HG03565 (cell line): ENCODE measurements around the gene TENM3.

Source experiments
- ATAC-seq: cut with Tn5 transposase; IDR thresholded peaks from one replicate; pipeline ENCODE4 v1.9.1; 2021; ENCODE audit warnings: mild to moderate bottlenecking, moderate library complexity; ENCODE audit not compliant: unreplicated experiment

Gene TENM3

GRCh38 chr4:182649698-182650477 lies 406.7 kb downstream of the TENM3 start:
- ATAC-seq, result no peak

- no peak for ATAC-seq
Measured at GRCh38 chr4:182653596-182653995, 410.4 kb downstream of the TENM3 start.

GRCh38 chr4:182655340-182655739 lies 412.1 kb downstream of the TENM3 start:
- ATAC-seq, result no peak

GRCh38 chr4:182662551-182662950 lies 419.3 kb downstream of the TENM3 start:
- ATAC-seq, result no peak

- ATAC-seq, result no peak
Measured at GRCh38 chr4:182671231-182671630, 428.0 kb downstream of the TENM3 start.

- ATAC-seq, result no peak
Measured at GRCh38 chr4:182671749-182672148, 428.5 kb downstream of the TENM3 start.

GRCh38 chr4:182678590-182678989 lies 435.4 kb downstream of the TENM3 start:
- no peak for ATAC-seq

- ATAC-seq, result no peak
Measured at GRCh38 chr4:182679533-182679932, 436.3 kb downstream of the TENM3 start.

- ATAC-seq, result no peak
Measured at GRCh38 chr4:182680234-182680653, 437.0 kb downstream of the TENM3 start.

- ATAC-seq, result no peak
Measured at GRCh38 chr4:182683661-182684060, 440.5 kb downstream of the TENM3 start.

- ATAC-seq, result no peak
Measured at GRCh38 chr4:182684796-182685195, 441.6 kb downstream of the TENM3 start.

- ATAC-seq, result no peak
Measured at GRCh38 chr4:182688081-182688480, 444.9 kb downstream of the TENM3 start.

- no peak for ATAC-seq
Measured at GRCh38 chr4:182694551-182694950, 451.3 kb downstream of the TENM3 start.

- ATAC-seq, result no peak
Measured at GRCh38 chr4:182695009-182695408, 451.8 kb downstream of the TENM3 start.

GRCh38 chr4:182695842-182696241 lies 452.6 kb downstream of the TENM3 start:
- ATAC-seq, result no peak

GRCh38 chr4:182697094-182697493 lies 453.9 kb downstream of the TENM3 start:
- no peak for ATAC-seq

- no peak for ATAC-seq
Measured at GRCh38 chr4:182698212-182698611, 455.0 kb downstream of the TENM3 start.

- no peak for ATAC-seq
Measured at GRCh38 chr4:182699201-182699600, 456.0 kb downstream of the TENM3 start.

GRCh38 chr4:182699795-182700194 lies 456.6 kb downstream of the TENM3 start:
- no peak for ATAC-seq

- no peak for ATAC-seq
Measured at GRCh38 chr4:182700362-182701160, 457.4 kb downstream of the TENM3 start.

- no peak for ATAC-seq
Measured at GRCh38 chr4:182704077-182704476, 460.9 kb downstream of the TENM3 start.

- no peak for ATAC-seq
Measured at GRCh38 chr4:182704948-182705347, 461.7 kb downstream of the TENM3 start.
